Epithelial cell of proximal tubule (primary cell): ENCODE data around the gene STAB2. TPM values are rescaled to one million over a fixed set of nuclear protein-coding genes. Genes with fewer than 3 reads are reported as not detected.

Experiments used
- DNase-seq: peaks from one replicate; pipeline ENCODE4 v3.0.0-alpha.2; 2011; ENCODE audit warnings: low read depth
- H3K4me3 ChIP-seq: 2 replicates; pipeline ENCODE4 v1.5.1; 2011; ENCODE audit warnings: low read depth, mild to moderate bottlenecking, low read length
- total RNA-seq: library from RNA; depleted of rRNA; stranded (reverse); fragments of >200 nt; gene quantifications from 2 replicates; pipeline ENCODE4 v1.2.3, GENCODE V29; 2015
- TF ChIP-seq, protein P1 (sequence below): conservative IDR thresholded peaks from 2 replicates; pipeline ENCODE4 v1.5.1; 2012; ENCODE audit warnings: low read depth, mild to moderate bottlenecking, low read length

The STAB2 gene
- total RNA-seq, 1 donor from 2014 or later: not detected

DNA sequence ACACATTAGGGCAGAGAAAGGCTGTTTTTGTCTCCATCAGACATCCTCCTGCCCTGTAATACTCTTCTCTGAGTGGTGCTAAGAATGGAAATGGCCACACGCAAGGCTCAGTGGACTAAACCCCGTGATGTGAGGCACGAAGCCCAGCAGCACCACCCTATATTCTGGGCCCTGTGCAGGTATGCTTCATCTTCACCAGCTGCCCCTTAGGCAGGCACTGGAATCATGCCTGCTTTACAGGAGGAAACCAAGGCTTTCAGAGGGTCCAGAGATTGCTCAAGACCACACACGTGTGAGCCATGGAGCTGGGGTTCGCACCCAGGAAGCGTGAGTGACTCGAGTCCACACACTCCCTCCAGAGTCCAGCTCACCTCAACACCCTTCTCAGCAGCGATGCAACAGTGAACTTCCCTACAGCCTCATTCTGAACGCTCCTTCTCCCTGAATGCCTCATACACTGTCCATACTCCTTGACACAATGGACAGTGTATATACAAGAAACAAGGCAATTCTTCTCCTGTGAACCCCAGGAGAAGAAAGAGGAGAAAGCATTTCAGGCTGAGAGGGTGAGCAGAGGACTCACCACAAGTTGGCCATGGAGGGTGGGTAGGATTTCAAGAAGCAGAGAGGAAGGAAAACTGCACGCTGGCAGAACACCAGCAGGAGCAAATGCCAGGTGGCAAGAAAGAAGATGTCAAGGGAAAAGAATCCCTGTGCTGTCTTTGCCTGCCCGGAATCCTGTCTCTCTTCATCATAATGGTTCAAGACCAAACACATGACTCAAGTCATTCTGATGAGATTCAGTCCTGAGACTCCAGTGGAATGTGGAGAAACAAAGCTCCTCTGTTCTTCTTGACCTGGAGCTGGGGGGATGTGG is 214.9 kb downstream of the STAB2 start:
- no peak overlapping the region for H3K4me3 ChIP-seq

GRCh38 chr12:103802586-103802886 is 215.5 kb downstream of the STAB2 start:
- H3K4me3 ChIP-seq: no peak overlapping the region
- DNase-seq: no peak
- TF ChIP-seq, protein P1, sequence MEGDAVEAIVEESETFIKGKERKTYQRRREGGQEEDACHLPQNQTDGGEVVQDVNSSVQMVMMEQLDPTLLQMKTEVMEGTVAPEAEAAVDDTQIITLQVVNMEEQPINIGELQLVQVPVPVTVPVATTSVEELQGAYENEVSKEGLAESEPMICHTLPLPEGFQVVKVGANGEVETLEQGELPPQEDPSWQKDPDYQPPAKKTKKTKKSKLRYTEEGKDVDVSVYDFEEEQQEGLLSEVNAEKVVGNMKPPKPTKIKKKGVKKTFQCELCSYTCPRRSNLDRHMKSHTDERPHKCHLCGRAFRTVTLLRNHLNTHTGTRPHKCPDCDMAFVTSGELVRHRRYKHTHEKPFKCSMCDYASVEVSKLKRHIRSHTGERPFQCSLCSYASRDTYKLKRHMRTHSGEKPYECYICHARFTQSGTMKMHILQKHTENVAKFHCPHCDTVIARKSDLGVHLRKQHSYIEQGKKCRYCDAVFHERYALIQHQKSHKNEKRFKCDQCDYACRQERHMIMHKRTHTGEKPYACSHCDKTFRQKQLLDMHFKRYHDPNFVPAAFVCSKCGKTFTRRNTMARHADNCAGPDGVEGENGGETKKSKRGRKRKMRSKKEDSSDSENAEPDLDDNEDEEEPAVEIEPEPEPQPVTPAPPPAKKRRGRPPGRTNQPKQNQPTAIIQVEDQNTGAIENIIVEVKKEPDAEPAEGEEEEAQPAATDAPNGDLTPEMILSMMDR: no peak

More for the DNA sequence above, 214.9 kb downstream of the STAB2 start:
- TF ChIP-seq, protein P1: no peak
- peak; percentile 68 for DNase-seq

DNA sequence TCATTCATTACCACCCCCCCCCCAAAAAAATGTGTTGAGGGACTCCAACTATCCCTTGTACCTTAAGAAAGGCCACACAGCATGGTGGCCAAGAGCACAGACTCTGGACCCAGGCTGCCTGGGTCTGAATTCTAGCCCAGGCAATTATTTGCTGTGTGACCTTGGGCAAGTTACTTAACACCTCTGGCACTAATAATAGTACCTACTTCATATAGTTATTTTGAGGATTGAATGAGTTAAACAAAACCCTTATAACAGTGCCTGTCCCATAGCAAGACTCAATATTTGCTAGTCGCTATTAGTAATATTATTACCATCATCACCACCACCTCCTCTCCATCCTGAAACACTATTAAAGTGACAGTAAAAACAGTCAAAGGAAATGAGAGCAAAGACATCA is 216.8 kb downstream of the STAB2 start:
- H3K4me3 ChIP-seq: no peak overlapping the region
- no peak for DNase-seq
- TF ChIP-seq, protein P1: no peak

DNA sequence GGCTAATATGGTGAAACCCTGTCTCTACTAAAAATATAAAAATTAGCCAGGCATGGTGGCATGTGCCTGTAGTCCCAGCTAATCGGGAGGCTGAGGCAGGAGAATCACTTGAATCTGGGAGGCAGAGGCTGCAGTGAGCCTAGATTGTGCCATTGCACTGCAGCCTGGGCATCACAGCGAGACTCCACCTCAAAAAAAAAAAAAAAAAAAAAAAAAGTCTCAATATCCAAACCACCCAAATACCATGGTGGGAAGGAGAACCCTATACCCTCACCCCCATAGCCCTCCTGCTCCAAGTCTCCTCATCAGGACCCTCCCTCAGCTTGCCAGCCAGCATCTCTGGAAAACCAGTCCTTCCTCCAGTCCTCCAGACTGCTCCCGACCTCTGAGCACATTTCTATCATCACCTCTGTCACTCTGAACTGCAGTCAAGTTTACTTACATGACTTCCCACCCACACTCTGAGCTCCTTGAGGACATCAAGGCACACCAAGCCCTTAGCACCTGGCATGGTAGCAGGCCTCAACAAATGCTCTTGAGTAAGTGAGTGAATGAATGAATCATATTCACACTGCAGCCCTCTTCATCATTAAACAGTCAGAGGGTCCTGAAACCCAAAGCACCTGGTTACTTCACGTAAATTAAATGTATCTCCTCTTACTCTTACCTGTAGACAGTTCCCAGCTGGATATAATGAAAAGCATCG is 218.7 kb downstream of the STAB2 start:
- H3K4me3 ChIP-seq: no peak overlapping the region
- TF ChIP-seq, protein P1: no peak
- DNase-seq: no peak

GRCh38 chr12:103806803-103807202 is 219.7 kb downstream of the STAB2 start:
- TF ChIP-seq, protein P1: no peak
- H3K4me3 ChIP-seq: no peak overlapping the region
- DNase-seq: no peak

GRCh38 chr12:103807561-103808238 is 220.6 kb downstream of the STAB2 start:
- no peak for DNase-seq
- no peak overlapping the region for H3K4me3 ChIP-seq
- TF ChIP-seq, protein P1: no peak
